Keratinocyte (primary cell): Measurements from ENCODE around the gene PLA2G4D. TPM values are rescaled to one million over a fixed set of nuclear protein-coding genes. Genes with fewer than 3 reads are reported as not detected.

Source experiments
- DNase-seq: peaks from one replicate; pipeline ENCODE4 v3.0.0-alpha.2; 2011; ENCODE audit warnings: low read depth, missing footprints, low spot score
- FAIRE-seq: peaks from 2 replicates; lab custom pipeline; 2011; peaks lifted over from hg19 to GRCh38; lab: Jason Lieb, UNC
- H2AFZ ChIP-seq: 2 replicates; pipeline ENCODE4 v1.6.0; 2012; ENCODE audit warnings: low read length, control low read depth, inconsistent platforms; ENCODE audit not compliant: control insufficient read depth
- H3K27ac ChIP-seq: 2 replicates; pipeline ENCODE4 v1.5.1; 2011; ENCODE audit warnings: low read length; ENCODE audit not compliant: control insufficient read depth, insufficient read depth
- H3K27me3 ChIP-seq: 3 replicates; pipeline ENCODE4 v1.6.0; 2011; ENCODE audit warnings: low read length; ENCODE audit not compliant: control insufficient read depth, insufficient read depth; ENCODE audit errors: extremely low read depth
- H3K36me3 ChIP-seq, 2 experiments: 2 replicates in 1 of 2; 3 replicates in 1 of 2; pipeline ENCODE4 v1.5.1; 2011; ENCODE audit warnings: low read length in 2 of 2, mild to moderate bottlenecking in 1 of 2; ENCODE audit not compliant: control insufficient read depth in 2 of 2, insufficient read depth in 2 of 2; ENCODE audit errors: extremely low read depth in 1 of 2
- H3K4me1 ChIP-seq: 3 replicates; pipeline ENCODE4 v1.5.1; 2011; ENCODE audit warnings: low read length; ENCODE audit not compliant: control insufficient read depth, insufficient read depth; ENCODE audit errors: extremely low read depth
- H3K4me2 ChIP-seq: 3 replicates; pipeline ENCODE4 v1.6.0; 2011; ENCODE audit warnings: low read depth, low read length; ENCODE audit not compliant: control insufficient read depth, insufficient read depth; ENCODE audit errors: extremely low read depth
- H3K4me3 ChIP-seq, 3 experiments: fragments of 200-600 bp in 1 of 3; sonication (generic) in 1 of 3; 2 replicates in 2 of 3; 3 replicates in 1 of 3; pipeline ENCODE4 v1.5.1; 2011 to 2016; ENCODE audit warnings: low read length in 3 of 3, mild to moderate bottlenecking in 3 of 3, control low read depth in 2 of 3, inconsistent platforms in 1 of 3, low read depth in 1 of 3, mixed read lengths in 1 of 3, mixed run types in 1 of 3, moderate library complexity in 1 of 3; ENCODE audit not compliant: control insufficient read depth in 2 of 3, insufficient read depth in 2 of 3; ENCODE audit errors: extremely low read depth in 1 of 3
- H3K79me2 ChIP-seq: 2 replicates; pipeline ENCODE4 v1.6.0; 2012; ENCODE audit warnings: low read length; ENCODE audit not compliant: control insufficient read depth, insufficient read depth
- H3K9ac ChIP-seq: 3 replicates; pipeline ENCODE4 v1.6.0; 2011; ENCODE audit warnings: low read length; ENCODE audit not compliant: control insufficient read depth, insufficient read depth; ENCODE audit errors: extremely low read depth
- H3K9me1 ChIP-seq: 3 replicates; pipeline ENCODE4 v1.6.0; 2011; ENCODE audit warnings: low read length; ENCODE audit not compliant: control insufficient read depth, insufficient read depth; ENCODE audit errors: extremely low read depth
- H3K9me3 ChIP-seq: 2 replicates; pipeline ENCODE4 v1.5.1; 2012; ENCODE audit warnings: low read depth, low read length; ENCODE audit not compliant: control insufficient read depth
- H4K20me1 ChIP-seq: 3 replicates; pipeline ENCODE4 v1.6.0; 2011; ENCODE audit warnings: low read length; ENCODE audit not compliant: control insufficient read depth, insufficient read depth; ENCODE audit errors: extremely low read depth
- EZH2 ChIP-seq: IDR thresholded peaks from one replicate; pipeline ENCODE4 v1.6.1; 2012; ENCODE audit warnings: inconsistent platforms, mild to moderate bottlenecking, low read length, moderate library complexity
- dilution Hi-C: fragments of 300-500 bp; cut with MboI; formaldehyde crosslinking; loops from one replicate; pipeline ENCODE4 v1.7.0; 2020; ENCODE audit warnings: low sequenced_read_pairs; ENCODE audit not compliant: extremely low pct_ligation_motif_present
- polyA plus RNA-seq, 5 experiments: library from polyadenylated mRNA; depleted of rRNA in 3 of 5; stranded (reverse) in 3 of 5; stranded (forward) in 1 of 5; unstranded in 1 of 5; fragments of >200 nt; gene quantifications; 1 replicate in 1 of 5; 2 replicates in 3 of 5; 3 replicates in 1 of 5; pipeline versions ENCODE4 v1.2.1 to v1.2.3, GENCODE V29; 2011 to 2012; ENCODE audit warnings: missing spikeins in 2 of 5, low read depth in 1 of 5, low replicate concordance in 1 of 5
- TF ChIP-seq, protein P1 (sequence below), 3 experiments: IDR thresholded peaks in 1 of 3; conservative IDR thresholded peaks in 1 of 3; optimal IDR thresholded peaks in 1 of 3; 2 replicates in 2 of 3; 3 replicates in 1 of 3; pipeline versions ENCODE3 to v1.5.1; 2011; ENCODE audit warnings: low read length in 3 of 3, mild to moderate bottlenecking in 3 of 3, moderate library complexity in 2 of 3, control low read depth in 1 of 3, inconsistent platforms in 1 of 3; ENCODE audit not compliant: insufficient read depth in 2 of 3; ENCODE audit errors: extremely low read depth in 1 of 3

The PLA2G4D gene
- polyA plus RNA-seq, 1 donor (not counting 4 experiments of a cell fraction or from before 2014, with no cell fraction given), result 0.69 TPM

DNA sequence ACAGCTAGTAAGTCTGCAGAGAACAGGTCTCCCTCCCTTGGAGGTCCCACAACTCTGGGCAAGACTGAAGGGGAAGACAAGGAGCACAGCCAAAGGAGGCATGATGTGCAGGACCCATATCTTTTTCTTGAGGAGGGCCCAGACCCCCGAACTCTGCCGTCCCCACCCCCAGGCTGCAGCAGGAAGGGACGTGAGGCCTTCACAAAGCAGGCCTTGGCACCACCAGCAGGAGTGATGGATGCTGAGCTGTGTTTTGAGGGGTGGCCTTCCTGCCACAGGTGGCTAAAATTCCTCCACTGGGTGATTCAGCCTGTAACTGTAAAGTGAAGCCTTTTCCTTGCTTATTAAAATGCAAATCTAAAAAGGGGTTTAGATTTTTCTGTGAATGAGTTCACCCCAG, 8.6 kb downstream of the PLA2G4D start:
- no peaks in the 10 kb centered on the region for H3K9me3 ChIP-seq
- TF ChIP-seq, protein P1, sequence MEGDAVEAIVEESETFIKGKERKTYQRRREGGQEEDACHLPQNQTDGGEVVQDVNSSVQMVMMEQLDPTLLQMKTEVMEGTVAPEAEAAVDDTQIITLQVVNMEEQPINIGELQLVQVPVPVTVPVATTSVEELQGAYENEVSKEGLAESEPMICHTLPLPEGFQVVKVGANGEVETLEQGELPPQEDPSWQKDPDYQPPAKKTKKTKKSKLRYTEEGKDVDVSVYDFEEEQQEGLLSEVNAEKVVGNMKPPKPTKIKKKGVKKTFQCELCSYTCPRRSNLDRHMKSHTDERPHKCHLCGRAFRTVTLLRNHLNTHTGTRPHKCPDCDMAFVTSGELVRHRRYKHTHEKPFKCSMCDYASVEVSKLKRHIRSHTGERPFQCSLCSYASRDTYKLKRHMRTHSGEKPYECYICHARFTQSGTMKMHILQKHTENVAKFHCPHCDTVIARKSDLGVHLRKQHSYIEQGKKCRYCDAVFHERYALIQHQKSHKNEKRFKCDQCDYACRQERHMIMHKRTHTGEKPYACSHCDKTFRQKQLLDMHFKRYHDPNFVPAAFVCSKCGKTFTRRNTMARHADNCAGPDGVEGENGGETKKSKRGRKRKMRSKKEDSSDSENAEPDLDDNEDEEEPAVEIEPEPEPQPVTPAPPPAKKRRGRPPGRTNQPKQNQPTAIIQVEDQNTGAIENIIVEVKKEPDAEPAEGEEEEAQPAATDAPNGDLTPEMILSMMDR (optimal IDR thresholded peaks at IDR 0.05 in 1 of 3, IDR thresholded peaks at IDR 0.05 in 1 of 3, conservative IDR thresholded peaks at IDR 0.05 in 1 of 3; ENCODE audit: extremely low read depth in 1 of 3, insufficient read depth in 2 of 3, low read length in 3 of 3), result no peak
- no peak for TF ChIP-seq EZH2
- DNase-seq (no peak), FAIRE-seq (no peak)
- no peaks in the 10 kb centered on the region for H3K9me1 ChIP-seq
- H4K20me1 ChIP-seq, result no peaks in the 10 kb centered on the region
- dilution Hi-C loops, result no loop called here
- H2AFZ ChIP-seq, result no peak overlapping the region
- H3K79me2 ChIP-seq, result no peaks in the 10 kb centered on the region
- no peak overlapping the region for H3K9ac ChIP-seq
- H3K36me3 ChIP-seq, result no peaks in the 10 kb centered on the region
- no peak overlapping the region for H3K27ac ChIP-seq
- H3K4me3 ChIP-seq, result no peak overlapping the region
- H3K4me2 ChIP-seq, result no peak overlapping the region
- H3K4me1 ChIP-seq, result peaks cover 31% of the 10 kb centered on the region
- H3K27me3 ChIP-seq, result no peaks in the 10 kb centered on the region

DNA sequence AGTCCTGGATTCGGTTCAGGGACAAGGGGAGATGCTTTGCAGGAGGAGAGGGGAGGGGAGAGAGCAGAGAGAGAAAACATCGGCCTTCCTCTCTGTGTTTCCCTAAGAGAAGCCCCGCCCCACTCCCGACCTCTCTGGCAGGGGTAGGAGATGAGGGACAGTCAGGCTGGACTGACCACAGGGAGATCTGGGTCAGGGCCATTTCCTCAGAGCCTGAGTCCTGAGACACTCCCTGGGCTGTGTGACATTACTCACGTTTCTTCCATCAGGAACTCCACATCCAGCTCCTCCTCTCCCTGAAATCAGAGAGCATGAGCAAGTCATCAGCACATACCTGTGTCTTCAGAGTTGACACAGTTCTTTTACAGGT, 9.1 kb downstream of the PLA2G4D start:
- Histone ChIP-seq H3K79me2 (no peaks in the 10 kb centered on the region), H3K36me3 (no peaks in the 10 kb centered on the region), H3K9me3 (no peaks in the 10 kb centered on the region), H3K4me3 (no peak overlapping the region), H3K9ac (peak overlapping the region; percentile 55), H3K4me2 (peak overlapping the region; percentile 55), H3K9me1 (no peaks in the 10 kb centered on the region), H3K27me3 (no peaks in the 10 kb centered on the region), H3K4me1 (peaks cover 31% of the 10 kb centered on the region), H2AFZ (no peak overlapping the region), H4K20me1 (no peaks in the 10 kb centered on the region), H3K27ac (peak overlapping the region; percentile 76)
- peak; percentile 32 for FAIRE-seq
- dilution Hi-C loops, result no loop called here
- no peak for DNase-seq
- no peak for TF ChIP-seq EZH2
